ENCODE data around the gene MTA3.
"Not testable (repeated sequence)": the region's sequence is repeated elsewhere in the genome, so short reads cannot be mapped to it uniquely, and the experiment has no call there.

Gene MTA3

DNA sequence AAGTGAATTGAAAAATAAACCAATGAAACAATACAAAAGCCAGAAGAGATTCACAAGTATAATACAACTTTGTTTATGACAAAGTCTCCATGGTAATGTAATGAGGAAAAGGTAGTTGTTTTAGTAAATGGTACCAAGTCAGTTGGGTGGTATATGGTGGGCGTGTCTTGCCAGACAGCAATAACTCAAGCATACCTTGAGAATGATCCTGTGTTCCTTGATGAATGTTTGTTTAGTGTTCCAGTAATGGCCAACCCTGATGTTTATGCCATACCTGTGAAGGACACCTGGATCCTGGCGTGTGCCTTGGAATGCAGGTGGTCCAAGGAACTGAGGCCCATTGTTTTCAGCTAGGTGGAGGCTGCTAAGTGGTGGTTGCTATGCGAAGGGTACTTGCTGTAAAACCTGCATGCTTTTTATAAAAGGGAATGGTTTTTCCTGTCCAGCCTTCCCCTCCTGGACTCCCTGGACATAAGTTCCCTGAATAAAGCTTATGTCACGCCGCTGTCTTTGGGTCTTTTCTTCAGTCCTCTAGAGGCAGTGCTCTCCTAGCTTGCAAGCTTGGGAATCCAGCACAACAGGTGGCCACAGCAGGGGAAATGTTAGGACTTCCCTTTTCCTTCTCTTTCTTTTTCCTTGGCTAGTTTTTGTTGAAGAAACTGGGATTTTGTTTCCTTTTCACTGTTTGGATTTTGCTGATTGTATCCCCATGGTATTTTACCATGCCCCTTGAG, 54.7 kb downstream of the MTA3 start:
- Histone ChIP-seq H3K9me3 (ENCODE audit: control insufficient read depth, low read length) (no peaks in the 10 kb centered on the region), H3K9ac (no peak overlapping the region), H3K36me3 (ENCODE audit: control insufficient read depth, insufficient read depth, low read length) (no peaks in the 10 kb centered on the region), H3K4me3 (ENCODE audit: low read depth, low read length) (no peak overlapping the region), H3K27me3 (ENCODE audit: control insufficient read depth, insufficient read depth, low read length) (no peaks in the 10 kb centered on the region), H3K27ac (no peak overlapping the region), H3K4me2 (ENCODE audit: low read length) (no peak overlapping the region), H2AFZ (no peak overlapping the region), H3K4me1 (peaks cover 3% of the 10 kb centered on the region), H3K79me2 (peaks cover 14% of the 10 kb centered on the region)
- TF ChIP-seq, protein P1, sequence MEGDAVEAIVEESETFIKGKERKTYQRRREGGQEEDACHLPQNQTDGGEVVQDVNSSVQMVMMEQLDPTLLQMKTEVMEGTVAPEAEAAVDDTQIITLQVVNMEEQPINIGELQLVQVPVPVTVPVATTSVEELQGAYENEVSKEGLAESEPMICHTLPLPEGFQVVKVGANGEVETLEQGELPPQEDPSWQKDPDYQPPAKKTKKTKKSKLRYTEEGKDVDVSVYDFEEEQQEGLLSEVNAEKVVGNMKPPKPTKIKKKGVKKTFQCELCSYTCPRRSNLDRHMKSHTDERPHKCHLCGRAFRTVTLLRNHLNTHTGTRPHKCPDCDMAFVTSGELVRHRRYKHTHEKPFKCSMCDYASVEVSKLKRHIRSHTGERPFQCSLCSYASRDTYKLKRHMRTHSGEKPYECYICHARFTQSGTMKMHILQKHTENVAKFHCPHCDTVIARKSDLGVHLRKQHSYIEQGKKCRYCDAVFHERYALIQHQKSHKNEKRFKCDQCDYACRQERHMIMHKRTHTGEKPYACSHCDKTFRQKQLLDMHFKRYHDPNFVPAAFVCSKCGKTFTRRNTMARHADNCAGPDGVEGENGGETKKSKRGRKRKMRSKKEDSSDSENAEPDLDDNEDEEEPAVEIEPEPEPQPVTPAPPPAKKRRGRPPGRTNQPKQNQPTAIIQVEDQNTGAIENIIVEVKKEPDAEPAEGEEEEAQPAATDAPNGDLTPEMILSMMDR (IDR thresholded peaks at IDR 0.05): no peak

DNA sequence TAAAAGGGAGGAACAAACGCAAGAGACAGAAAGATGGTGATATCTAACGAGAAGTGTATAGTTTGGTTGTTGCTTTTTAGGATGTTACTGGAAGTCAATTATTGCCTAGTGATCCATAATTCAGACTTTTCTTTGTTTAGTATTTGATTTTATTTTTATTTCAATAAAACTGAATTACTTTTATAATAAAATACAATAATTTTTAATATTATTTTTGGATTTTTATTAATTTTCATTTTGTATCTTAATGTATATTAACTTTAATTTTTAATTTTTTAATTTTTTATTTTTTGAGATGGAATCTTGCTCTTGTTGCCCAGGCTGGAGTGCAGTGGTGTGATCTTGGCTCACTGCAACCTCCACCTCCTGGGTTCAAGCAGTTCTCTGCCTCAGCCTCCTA, 55.6 kb downstream of the MTA3 start:
- Histone ChIP-seq H2AFZ (no peak overlapping the region), H3K79me2 (peaks cover 14% of the 10 kb centered on the region), H3K4me1 (no peaks in the 10 kb centered on the region), H3K27ac (no peak overlapping the region), H3K4me2 (ENCODE audit: low read length) (no peak overlapping the region), H3K27me3 (ENCODE audit: control insufficient read depth, insufficient read depth, low read length) (no peaks in the 10 kb centered on the region), H3K9me3 (ENCODE audit: control insufficient read depth, low read length) (no peaks in the 10 kb centered on the region), H3K36me3 (ENCODE audit: control insufficient read depth, insufficient read depth, low read length) (no peaks in the 10 kb centered on the region), H3K9ac (no peak overlapping the region), H3K4me3 (ENCODE audit: low read depth, low read length) (no peak overlapping the region)
- TF ChIP-seq, protein P1 (IDR thresholded peaks at IDR 0.05): no peak

DNA sequence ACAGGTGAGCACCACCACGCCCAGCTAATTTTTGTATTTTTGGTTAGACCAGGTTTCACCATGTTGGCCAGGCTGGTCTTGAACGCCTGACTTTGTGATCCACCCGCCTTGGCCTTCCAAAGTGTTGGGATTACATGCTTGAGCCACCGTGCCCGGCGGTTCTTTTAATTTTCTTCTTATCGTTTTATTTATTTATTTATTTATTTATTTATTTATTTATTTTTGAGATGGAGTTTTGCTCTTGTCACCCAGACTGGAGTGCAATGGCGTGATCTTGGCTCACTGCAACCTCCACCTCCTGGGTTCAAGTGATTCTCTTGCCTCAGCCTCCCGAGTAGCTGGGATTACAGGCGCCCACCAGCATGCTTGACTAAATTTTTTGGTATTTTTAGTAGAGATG, 59.6 kb downstream of the MTA3 start:
- peaks cover 21% of the 10 kb centered on the region for H3K79me2 ChIP-seq
- H3K27me3 ChIP-seq (ENCODE audit: control insufficient read depth, insufficient read depth, low read length); H3K4me3 ChIP-seq (ENCODE audit: low read depth, low read length); H3K36me3 ChIP-seq (ENCODE audit: control insufficient read depth, insufficient read depth, low read length); H2AFZ ChIP-seq; H3K4me2 ChIP-seq (ENCODE audit: low read length); H3K27ac ChIP-seq; H3K4me1 ChIP-seq; H3K9ac ChIP-seq; H3K9me3 ChIP-seq (ENCODE audit: control insufficient read depth, low read length): not testable (repeated sequence)

DNA sequence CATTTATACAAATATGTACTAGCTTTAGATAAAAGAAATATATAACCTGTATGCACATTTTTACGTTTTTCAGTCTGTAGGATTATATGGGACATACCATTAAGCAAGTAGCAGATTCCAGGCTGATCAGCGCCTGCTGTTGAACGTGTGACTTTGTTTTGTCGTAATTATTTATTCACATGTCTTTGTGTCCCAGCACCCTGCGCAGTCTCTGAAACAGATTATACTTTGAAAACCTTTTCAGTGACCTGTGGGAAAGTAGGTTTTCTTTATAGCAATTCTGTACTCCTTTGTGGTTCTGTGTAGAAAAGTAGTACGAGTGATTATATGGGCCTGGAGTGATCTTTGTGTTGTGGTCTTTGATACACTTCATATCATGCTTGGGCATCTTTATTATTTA, 68.5 kb downstream of the MTA3 start:
- Histone ChIP-seq H3K27ac (no peak overlapping the region), H3K27me3 (ENCODE audit: control insufficient read depth, insufficient read depth, low read length) (no peaks in the 10 kb centered on the region), H3K4me1 (no peaks in the 10 kb centered on the region), H3K4me2 (ENCODE audit: low read length) (no peak overlapping the region), H3K4me3 (ENCODE audit: low read depth, low read length) (no peak overlapping the region), H3K36me3 (ENCODE audit: control insufficient read depth, insufficient read depth, low read length) (no peaks in the 10 kb centered on the region), H3K79me2 (peaks cover 16% of the 10 kb centered on the region), H3K9me3 (ENCODE audit: control insufficient read depth, low read length) (no peaks in the 10 kb centered on the region), H2AFZ (no peak overlapping the region), H3K9ac (no peak overlapping the region)
- TF ChIP-seq, protein P1 (IDR thresholded peaks at IDR 0.05): no peak

DNA sequence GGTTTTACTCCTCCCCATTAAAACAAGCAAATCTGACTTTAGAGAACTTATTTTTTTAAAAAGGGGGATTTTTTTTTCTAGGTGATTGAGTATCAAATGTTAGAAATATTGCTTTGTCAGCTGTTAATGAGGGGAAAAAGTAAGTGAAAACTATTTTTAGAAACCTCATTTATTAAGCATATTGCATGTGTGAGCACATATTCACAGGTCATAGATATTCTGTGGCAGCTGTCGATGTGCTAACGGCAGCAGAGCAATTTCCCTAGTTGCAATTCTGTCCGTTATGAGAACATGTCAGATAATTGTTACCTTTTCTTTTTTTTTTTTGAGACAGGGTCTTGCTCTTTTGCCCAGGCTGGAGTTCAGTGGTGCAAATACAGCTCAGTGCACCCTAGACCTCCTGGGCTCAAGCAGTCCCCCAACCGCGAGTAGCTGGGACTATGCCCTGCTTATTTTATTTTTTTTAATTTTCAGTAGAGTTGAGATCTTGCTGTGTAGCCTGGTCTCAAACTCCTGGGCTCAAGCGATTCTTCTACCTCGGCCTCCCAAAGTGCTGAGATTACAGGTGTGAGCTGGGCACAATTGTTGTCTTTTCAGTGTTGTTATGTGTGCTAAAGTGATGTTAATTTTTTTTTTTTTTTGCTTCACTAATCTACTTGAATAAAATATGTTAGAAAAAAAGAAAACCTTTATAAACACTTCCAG, 69.8 kb downstream of the MTA3 start:
- Histone ChIP-seq H2AFZ (no peak overlapping the region), H3K9ac (no peak overlapping the region), H3K4me2 (ENCODE audit: low read length) (no peak overlapping the region), H3K36me3 (ENCODE audit: control insufficient read depth, insufficient read depth, low read length) (no peaks in the 10 kb centered on the region), H3K79me2 (peaks cover 7% of the 10 kb centered on the region), H3K4me1 (no peaks in the 10 kb centered on the region), H3K4me3 (ENCODE audit: low read depth, low read length) (no peak overlapping the region), H3K27ac (no peak overlapping the region), H3K9me3 (ENCODE audit: control insufficient read depth, low read length) (no peaks in the 10 kb centered on the region), H3K27me3 (ENCODE audit: control insufficient read depth, insufficient read depth, low read length) (no peaks in the 10 kb centered on the region)
- TF ChIP-seq, protein P1 (IDR thresholded peaks at IDR 0.05): no peak

Data from parathyroid adenoma (tissue), 2 donors.